Measurements from ENCODE around the gene UTS2. TPM values are rescaled to one million over a fixed set of nuclear protein-coding genes. Genes with fewer than 3 reads are reported as not detected.

Gene UTS2
- total and polyA plus RNA-seq, 2 of the 8 experiments (the other 6 are each of a cell fraction or from before 2014, with no cell fraction given) = not detected

DNA sequence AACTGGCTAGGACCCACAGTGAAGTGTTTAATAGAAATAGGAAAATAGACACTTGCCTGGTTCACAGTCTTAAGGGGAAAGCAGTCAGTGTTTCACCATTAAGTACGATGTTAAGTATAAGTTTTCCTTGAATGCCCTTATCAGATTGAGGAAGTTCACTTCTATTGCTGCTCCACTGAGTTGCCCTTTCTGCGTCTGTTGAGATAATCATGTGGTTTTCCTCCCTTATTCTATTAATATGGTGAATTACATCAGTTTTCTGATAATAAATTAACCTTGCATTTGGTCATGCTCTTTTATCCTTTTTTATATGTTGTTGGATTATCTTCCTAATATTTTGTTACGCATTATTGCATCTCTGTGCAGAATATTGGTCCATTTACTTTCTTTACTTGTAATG lies 21.4 kb downstream of the UTS2 start (continued):
- TF ChIP-seq, protein P1, sequence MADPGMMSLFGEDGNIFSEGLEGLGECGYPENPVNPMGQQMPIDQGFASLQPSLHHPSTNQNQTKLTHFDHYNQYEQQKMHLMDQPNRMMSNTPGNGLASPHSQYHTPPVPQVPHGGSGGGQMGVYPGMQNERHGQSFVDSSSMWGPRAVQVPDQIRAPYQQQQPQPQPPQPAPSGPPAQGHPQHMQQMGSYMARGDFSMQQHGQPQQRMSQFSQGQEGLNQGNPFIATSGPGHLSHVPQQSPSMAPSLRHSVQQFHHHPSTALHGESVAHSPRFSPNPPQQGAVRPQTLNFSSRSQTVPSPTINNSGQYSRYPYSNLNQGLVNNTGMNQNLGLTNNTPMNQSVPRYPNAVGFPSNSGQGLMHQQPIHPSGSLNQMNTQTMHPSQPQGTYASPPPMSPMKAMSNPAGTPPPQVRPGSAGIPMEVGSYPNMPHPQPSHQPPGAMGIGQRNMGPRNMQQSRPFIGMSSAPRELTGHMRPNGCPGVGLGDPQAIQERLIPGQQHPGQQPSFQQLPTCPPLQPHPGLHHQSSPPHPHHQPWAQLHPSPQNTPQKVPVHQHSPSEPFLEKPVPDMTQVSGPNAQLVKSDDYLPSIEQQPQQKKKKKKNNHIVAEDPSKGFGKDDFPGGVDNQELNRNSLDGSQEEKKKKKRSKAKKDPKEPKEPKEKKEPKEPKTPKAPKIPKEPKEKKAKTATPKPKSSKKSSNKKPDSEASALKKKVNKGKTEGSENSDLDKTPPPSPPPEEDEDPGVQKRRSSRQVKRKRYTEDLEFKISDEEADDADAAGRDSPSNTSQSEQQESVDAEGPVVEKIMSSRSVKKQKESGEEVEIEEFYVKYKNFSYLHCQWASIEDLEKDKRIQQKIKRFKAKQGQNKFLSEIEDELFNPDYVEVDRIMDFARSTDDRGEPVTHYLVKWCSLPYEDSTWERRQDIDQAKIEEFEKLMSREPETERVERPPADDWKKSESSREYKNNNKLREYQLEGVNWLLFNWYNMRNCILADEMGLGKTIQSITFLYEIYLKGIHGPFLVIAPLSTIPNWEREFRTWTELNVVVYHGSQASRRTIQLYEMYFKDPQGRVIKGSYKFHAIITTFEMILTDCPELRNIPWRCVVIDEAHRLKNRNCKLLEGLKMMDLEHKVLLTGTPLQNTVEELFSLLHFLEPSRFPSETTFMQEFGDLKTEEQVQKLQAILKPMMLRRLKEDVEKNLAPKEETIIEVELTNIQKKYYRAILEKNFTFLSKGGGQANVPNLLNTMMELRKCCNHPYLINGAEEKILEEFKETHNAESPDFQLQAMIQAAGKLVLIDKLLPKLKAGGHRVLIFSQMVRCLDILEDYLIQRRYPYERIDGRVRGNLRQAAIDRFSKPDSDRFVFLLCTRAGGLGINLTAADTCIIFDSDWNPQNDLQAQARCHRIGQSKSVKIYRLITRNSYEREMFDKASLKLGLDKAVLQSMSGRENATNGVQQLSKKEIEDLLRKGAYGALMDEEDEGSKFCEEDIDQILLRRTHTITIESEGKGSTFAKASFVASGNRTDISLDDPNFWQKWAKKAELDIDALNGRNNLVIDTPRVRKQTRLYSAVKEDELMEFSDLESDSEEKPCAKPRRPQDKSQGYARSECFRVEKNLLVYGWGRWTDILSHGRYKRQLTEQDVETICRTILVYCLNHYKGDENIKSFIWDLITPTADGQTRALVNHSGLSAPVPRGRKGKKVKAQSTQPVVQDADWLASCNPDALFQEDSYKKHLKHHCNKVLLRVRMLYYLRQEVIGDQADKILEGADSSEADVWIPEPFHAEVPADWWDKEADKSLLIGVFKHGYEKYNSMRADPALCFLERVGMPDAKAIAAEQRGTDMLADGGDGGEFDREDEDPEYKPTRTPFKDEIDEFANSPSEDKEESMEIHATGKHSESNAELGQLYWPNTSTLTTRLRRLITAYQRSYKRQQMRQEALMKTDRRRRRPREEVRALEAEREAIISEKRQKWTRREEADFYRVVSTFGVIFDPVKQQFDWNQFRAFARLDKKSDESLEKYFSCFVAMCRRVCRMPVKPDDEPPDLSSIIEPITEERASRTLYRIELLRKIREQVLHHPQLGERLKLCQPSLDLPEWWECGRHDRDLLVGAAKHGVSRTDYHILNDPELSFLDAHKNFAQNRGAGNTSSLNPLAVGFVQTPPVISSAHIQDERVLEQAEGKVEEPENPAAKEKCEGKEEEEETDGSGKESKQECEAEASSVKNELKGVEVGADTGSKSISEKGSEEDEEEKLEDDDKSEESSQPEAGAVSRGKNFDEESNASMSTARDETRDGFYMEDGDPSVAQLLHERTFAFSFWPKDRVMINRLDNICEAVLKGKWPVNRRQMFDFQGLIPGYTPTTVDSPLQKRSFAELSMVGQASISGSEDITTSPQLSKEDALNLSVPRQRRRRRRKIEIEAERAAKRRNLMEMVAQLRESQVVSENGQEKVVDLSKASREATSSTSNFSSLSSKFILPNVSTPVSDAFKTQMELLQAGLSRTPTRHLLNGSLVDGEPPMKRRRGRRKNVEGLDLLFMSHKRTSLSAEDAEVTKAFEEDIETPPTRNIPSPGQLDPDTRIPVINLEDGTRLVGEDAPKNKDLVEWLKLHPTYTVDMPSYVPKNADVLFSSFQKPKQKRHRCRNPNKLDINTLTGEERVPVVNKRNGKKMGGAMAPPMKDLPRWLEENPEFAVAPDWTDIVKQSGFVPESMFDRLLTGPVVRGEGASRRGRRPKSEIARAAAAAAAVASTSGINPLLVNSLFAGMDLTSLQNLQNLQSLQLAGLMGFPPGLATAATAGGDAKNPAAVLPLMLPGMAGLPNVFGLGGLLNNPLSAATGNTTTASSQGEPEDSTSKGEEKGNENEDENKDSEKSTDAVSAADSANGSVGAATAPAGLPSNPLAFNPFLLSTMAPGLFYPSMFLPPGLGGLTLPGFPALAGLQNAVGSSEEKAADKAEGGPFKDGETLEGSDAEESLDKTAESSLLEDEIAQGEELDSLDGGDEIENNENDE (IDR thresholded peaks at IDR 0.05; ENCODE audit: insufficient replicate concordance, low read length) = no peak
